Activated T-helper 1 cell treated with anti-CD3 and anti-CD28 coated beads, Interleukin-2, amount 50 U/mL, for 16 hours (primary cell): Measurements from ENCODE around the gene DLG2.

Experiments
- DNase-seq, 2 donors: peaks; one replicate each; pipeline ENCODE4 v3.0.0-alpha.2; 2020; ENCODE audit warnings: low read depth in 1 of 2, low spot score in 1 of 2

DLG2 gene

DNA sequence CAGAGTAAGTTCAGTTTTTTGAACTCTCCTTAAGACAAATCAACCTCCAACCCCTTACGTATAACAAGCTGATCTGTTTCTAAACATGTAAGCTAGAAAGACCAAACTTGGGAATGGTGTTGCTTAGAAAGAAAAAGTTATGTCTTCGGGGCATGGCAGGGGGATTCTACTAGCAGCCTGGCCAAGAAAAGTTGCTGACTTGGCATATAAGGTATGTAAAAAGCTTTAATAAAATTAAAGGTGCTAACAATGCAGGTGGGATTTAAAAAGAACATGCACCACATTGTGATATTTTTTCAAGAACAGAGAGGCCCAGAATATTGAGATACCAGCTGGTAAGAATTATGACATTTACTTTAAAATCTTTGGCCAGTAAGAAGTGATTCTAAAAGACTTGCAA lies 1929.6 kb downstream of the DLG2 start:
- no peak for DNase-seq

DNA sequence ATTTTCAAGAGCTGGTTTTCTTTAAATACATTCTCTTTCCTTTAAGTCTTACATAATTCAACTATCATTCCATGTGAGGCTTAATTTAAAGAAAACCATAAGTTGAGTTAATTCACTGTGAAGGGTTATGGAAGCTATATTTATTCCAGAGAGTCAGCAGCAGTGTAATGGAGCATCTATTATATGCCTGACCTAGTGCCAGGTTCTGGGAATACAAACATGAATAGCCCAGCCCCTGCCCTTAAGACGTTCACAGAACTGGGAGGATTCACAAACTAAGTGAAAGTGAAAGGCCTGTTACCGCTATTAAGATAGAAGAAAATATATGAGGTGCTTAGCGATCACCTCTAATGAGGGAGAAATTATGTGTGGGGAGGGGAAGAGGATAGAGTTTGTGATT lies 1932.1 kb downstream of the DLG2 start:
- DNase-seq: no peak

DNA sequence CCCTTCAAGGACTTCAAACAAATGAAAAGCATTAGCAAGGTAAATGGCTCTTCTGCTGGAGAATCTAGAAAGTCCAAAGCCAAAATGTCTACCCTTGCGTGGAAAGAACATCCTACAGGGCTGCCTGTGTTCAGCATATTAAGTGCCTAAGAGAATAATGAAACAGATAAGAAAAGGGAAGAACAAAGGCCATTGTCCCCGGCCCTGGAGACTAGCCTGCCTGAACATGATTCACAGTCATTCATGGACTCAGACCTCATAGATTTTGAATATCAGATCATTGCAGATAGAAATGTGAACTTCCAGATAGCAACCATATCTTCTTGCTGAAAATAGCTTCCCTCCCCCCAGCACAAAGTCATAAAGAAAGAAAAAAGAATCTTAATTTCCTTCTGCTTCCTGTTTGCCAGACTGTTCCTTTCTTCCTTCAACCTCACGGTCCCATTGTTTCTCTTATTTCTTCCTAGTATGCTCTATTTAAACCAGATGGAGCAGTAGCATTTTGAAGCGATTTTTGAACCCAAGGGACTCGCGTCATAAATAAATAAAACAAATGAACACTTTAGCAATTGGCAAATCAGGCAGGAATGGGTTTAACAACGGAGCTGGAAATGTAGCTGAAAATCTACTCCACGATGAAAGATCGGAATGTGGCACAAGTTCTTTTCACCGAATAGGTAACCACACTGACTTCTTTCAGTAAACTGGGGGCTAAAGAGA lies 1932.8 kb downstream of the DLG2 start:
- DNase-seq: no peak

DNA sequence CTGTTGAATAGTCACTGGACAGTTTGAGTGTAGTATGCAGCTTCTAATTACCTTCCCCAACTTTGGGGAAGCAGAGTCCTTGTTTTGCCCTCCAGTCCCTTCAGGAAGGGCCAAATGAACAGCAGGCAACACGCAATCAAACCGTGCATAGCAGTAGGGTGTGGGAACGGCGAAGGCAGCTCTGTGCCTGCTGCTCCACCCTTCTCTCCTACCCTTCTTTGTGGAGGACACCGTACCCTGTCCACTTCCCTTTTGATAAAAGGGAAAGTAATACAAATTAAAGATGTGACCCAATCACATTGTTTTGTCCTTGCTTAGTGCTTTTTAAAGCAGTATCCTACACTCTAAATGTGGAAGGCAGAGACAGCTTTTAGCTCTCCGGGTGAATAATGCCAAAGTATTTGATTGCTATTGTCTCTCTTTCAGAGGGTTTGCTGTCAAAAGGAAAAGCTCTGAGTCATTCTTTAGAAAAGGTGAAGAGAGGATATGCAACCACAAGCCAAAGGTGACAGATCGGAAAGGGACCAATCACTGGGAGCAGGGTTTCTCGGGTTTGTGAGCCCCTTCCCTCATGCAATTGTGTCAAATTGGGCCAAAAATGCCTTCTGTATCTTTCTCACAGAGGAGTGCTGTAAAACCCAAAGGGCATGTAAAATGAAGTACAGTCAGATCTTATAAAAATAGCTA lies 1933.7 kb downstream of the DLG2 start:
- DNase-seq: no peak

DNA sequence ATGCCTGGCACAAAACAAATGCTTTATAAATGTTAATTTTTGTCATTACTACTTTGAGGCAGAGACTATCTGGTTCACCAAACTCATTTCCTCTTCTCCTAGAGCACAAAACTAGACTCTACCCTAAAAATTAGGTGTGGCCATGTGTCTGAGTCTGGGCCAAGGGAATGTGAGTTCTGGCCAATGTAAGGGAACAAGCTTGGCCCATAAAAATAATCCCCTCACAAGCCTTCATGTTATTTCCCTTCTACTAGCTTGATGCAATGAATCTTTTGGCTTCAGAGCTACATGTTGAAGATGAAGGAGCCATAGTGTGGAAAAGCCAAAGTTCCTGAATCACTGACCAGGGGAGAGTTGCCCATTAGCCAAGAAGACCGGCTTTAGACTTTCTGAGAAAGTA lies 1934.5 kb downstream of the DLG2 start:
- DNase-seq: no peak

DNA sequence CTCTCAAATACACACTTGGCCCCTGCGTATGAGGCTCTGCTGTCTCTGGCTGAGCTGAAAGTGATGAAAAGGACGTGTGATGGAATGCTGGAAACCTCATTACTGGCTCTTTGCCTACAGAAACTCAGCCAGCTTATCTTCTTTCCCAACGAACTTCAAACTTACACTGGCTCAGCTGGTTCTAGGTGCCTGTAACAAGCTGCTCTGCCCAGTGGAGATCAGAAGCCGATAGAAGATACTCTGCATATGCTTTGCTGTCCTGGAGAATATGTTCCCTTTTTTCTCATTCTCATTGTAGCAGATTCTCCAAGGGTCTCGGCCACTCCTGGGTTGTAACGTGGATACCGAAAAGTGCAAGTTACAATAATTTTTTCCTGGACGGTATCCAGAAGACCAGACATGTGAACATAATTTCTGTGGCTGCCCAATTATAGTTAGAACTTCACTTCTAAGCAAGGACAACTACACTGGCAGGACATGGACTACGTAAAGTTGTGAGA lies 1935.6 kb downstream of the DLG2 start:
- DNase-seq: no peak

DNA sequence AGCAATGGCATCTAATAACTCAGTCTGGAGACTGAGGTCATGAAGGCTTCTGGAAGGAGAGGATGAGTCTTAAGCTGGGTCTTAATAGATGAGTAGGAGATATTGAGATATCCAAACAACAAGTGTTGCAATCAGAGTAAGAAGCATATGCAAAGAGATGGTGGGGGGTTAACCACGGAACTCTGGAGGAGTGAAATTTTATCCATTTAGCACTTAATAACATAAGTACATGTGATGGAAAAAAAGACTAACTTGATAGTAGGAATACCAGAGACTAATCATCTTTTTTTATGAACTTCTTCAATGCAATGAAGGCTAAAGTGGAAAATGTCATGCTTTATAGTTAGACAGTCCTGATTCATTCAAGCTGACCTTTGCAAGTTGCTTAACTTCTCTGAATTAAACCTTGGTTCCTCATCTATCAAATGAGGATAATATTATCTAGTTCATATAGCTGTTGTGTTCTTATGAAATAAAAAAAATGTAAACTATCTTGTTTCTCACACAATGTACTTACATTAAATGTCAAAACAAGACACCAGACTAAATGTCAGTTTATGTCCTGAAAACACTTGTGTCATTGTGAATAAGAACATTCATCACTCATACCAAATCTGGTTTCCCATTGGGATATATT lies 1937.9 kb downstream of the DLG2 start:
- DNase-seq: no peak

DNA sequence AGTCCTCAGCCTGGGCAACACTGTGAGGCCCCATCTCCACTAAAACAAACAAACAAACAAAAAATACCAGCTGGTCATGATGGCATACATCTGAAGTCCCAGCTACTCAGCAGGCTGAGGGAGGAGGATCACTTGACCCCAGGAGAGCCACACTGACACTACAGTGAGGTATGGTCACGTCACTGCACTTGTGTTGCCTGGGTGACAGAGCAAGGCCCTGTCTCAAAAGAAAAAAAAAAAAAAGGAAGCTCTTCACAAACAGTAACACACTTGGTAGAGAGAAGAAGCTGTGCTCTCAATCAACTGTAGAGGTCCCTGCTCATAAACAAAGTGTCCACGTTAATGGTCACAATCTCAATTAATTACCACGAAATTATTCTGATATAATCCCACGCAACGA lies 1939.4 kb downstream of the DLG2 start:
- DNase-seq: no peak

DNA sequence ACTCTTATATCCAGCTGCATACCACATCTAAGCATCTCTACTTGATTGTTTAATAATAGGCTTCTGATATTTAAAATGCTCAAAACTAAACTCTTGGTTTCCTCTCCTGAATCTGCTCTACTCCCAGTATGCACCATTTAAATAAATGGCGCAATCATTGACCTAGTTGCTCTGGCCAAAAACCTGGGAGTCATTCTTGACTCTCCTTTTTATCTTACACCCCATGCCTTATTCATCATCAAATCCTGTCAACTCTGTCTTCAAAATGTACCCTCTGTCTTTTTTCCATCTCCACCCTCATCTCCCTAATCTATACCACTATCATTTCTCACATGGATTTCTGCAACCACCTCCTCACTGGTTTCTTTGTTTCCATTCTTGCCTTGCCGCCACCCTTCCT lies 1941.4 kb downstream of the DLG2 start:
- DNase-seq: no peak

DNA sequence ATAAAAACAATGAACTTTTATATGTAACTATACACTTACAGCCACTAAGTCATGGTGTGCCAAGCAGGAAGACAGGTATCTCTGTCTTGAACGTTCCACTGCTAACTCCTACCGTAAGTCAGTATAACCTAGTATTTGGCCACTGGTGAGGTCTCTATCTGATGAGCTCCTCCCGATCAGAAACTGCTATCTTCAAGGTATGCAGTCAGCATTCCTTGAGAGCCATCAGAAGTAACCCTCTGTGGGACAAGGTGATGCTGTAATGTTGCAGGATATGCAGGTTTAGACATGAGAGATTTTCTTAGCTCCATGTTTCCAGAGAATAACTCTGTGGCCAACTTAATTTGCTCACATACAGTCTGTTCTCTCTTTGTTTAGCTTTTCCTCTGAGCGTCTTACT lies 1943.1 kb downstream of the DLG2 start:
- DNase-seq: no peak

DNA sequence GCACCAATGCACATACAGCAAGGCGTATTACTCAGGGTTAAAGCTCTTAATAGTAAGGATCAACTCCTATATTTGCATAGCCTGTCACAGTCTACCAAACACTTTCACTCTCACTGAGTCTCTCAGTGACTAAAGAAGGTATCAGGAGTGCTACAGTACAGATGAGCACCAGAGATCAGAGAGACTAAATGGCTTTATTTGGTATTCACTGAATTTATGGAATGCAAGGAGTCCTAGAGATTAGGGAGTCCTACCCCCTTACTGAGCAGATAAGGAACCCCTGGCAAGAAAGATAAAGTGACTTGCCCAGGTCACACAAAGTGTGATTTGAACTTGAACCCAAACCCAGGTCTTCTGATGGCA lies 1944.6 kb downstream of the DLG2 start:
- no peak for DNase-seq

DNA sequence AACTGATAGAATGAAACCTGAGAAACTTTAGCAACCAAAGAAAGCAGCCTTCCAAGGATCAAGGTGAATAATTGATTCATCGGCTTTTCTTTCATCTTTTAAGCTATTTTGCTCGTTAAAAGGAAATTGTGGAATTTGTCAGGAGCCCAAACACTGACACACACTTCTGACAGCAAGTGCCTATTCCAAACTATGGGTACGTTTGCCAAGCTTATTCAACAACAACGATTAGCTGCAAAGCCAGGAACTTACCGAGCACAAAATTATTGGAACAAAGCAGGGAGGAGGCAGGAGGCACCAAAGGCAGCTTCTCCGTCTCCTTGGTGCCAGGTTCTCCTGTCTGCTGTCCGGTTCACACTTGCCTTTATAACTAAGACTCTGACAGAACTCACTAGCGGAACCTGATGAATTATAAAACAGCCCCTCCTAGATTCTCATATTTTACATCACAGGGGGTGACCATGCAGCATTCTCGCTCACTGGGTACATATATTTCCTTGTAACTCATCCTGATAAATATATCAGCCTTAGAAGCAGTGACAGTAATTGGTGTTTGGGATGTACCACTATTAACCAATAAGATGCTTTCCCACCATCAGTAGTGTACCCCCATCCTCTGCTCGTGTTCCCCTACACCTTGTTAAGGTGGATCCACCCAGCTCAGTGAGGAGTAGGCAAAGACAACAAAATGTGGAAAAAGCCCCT lies 1945.1 kb downstream of the DLG2 start:
- no peak for DNase-seq

DNA sequence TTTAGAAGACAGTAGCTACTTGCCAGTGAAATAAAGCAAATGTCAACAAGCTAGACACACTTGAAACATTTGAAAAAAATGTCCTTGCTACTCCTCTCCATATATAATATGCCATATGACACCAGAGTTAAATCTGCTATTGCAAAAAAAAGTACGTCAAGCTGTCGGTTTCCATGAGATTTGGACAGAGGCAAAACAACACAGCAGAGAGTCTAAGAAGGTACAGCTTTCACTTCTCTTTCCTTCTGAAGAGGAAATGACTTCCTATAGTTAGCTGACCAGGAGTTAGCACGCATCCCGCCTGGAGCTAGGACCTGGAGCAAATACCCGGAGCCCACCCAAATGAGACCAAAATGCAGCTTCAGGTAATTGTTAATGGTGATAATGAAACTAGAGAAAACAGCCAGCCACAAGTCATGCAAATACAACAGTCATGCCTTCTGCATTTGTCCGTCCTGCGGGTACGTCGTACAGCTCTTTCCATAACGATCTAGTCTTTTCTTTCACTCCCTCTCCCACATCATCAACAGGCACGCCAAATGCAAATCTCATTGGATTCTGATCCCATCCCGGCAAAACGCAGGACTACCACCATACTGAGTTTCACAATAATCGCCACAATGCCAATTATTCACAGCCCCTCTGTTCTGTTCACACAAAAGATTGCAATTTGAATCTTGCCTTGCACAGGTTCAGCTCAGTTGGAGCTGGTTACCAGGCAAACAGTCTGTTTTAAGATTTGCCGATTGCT lies 1945.9 kb downstream of the DLG2 start:
- no peak for DNase-seq

DNA sequence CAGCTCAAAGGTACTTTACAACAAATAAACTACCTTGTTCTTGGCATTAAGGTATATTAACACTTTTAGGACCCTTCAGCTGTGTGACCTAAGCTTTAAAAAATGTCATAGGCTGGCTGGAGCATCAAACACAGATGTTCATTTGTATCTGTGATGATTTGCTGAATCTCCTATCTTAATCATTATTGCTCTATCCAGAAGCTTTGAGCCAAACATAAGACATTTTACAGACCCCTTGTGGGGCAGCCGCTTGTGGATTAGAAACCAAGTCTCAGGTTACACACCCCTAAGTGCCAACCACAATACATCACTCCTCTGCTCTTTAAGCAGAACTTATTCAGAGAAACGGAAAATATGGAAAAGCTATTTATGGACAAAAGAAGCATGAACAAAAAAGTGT lies 1946.8 kb downstream of the DLG2 start:
- DNase-seq: no peak

DNA sequence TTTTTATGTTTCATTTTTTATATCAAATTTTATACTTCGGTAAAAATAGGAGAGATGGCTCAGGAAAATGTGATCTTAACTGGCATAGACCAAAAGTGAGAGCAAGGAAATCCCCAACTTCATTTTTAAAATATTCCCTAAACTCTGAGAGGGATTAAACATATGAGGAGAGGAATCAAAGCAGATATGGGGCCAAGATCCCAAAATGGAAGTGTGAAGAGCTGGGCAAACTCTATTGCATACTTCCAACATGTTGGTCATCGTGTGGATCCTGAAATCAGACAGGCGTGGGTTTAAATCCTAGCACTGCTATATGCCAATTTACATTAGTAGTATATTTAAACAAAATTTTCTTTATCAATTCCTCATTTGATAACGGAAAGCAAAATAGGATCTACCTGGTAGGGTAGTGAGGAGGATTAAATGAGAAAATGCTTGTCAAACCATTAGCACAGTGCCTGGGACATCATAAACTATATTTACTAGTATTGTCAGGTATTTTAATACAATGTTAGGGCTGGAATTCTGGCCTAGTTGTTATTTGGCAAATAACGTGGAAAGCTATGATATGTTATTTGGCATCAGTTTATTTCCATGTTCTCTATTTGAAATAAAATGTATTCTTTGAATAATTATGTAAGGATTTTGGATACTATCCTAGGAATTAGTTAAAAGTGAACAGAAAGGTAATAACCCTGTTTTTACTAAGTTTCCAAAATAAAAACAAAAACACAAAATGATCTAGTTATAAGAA lies 1948.1 kb downstream of the DLG2 start:
- DNase-seq: no peak

DNA sequence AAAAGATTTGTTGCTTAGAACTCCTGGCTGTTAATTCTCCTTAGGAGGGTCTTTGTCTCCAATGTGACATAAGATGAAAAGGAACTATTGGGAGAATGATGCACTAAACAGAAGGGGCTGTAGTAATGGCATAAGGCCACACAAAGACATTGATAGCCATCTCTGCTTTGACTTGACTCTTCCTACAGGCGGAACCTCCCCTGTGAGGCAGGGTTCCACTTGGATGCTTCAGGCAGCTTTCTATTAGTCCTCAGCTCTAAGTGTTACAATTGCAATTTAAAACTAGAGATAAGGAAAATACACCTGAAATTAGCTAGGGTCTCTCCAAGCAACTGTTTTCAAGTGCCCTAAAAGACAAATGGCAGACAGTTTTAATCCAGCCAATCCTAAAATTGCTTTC lies 1949.4 kb downstream of the DLG2 start:
- DNase-seq: no peak

DNA sequence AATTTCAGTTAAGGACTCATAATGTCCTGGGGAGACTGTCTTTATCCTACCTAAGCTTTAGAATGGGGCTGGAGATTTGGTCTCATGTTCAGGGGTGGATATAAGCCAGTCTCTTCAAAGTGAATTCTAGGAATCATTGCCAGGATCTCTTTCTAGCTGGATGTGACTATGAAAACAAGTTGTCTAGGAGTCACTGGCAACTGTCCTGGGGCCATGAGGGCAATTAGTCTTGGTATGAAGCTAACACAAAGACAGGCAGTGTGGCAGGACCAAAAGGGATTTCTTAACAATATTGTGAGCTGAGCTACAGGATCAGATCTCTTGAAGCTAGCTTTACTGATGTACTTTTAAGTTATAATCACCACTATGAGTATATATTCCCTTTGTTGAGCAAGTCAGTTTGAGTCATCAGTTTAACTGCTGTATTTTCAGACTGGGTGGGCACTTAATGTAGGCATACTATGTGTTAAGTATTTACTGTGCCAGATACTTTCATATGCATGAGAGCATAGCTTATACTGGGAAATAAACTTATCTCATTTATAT lies 1951.0 kb downstream of the DLG2 start:
- DNase-seq: no peak

DNA sequence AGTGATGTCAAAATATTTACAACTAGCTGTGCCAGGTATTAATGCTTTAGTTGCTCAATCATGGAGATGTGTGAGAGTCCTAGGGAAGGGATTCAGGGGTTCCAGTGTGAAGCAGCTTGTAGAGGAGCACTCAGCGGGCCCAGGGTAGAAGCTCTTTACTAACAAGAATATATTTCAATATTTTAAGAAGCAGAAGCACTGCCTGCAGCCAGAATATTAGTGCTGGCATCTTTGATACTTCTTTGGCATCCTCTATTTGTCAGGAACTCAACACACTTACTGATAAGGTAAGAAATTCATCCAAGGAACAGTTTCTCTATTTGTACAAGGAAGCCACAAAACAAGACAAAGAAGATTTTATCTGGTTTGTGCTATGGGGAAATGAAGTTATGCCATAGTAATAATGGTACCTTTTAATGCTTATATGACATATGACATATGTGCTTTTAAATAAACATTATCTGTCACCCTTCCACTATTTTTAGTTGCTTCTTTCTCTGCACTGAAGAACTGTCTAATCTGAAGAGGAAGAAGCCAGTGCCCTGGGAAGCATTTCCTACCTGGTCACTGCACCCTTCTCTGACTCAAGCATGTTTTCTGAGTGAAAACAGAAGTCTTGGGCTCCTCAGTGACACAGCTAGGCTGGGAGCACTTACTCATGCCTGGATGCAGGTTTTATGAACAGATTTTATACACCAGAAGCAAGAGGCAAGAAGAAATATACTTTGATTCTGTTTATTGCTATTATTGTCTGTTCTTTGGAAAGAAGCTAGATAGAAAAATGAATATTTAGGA lies 1952.8 kb downstream of the DLG2 start:
- no peak for DNase-seq

DNA sequence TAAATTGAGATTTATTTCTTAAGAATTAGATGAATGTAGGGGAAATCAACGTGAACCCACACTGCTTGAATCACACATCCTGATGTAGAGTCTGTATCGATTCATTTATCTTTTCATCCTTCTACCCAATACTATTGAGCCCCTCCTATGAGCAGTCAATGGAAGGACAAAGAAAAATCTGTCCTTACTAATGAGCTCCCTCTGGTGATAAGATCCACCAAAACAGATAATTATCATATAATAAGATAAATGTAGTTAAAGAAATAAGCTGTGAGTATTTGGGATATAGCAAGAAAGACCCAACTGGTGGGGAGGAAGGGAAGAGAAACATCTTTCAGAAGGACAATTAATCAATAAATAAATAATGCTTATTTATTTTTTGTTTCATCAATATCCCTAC lies 1955.9 kb downstream of the DLG2 start:
- DNase-seq: no peak
